Transverse colon (tissue), 4 donors: ENCODE data around the gene HES3. TPM values are rescaled to one million over a fixed set of nuclear protein-coding genes. Genes with fewer than 3 reads are reported as not detected.
"Not testable (repeated sequence)": the region's sequence is repeated elsewhere in the genome, so short reads cannot be mapped to it uniquely, and the experiment has no call there.

Experiments
- DNase-seq: peaks from one replicate; pipeline ENCODE4 v3.0.0-alpha.2; 2019
- H3K27ac ChIP-seq, 4 donors: fragments of 200-600 bp; sonication (generic); 2 replicates each; pipeline ENCODE4 v1.5.1; 2016 to 2018; ENCODE audit warnings: inconsistent platforms in 4 of 4
- H3K27me3 ChIP-seq: fragments of 200-600 bp; sonication (generic); 2 replicates; pipeline ENCODE4 v1.5.1; 2017; ENCODE audit warnings: inconsistent platforms
- H3K36me3 ChIP-seq, 4 donors: fragments of 200-600 bp; sonication (generic); 2 replicates each; pipeline ENCODE4 v1.5.1; 2017 to 2019; ENCODE audit warnings: inconsistent platforms in 4 of 4
- H3K4me1 ChIP-seq, 4 donors: fragments of 200-600 bp; sonication (generic); 2 replicates each; pipeline ENCODE4 v1.5.1; 2017 to 2020; ENCODE audit warnings: inconsistent platforms in 4 of 4
- H3K4me3 ChIP-seq, 4 donors: fragments of 200-600 bp; sonication (generic); 1 replicate in 1 of 4; 2 replicates in 3 of 4; pipeline versions ENCODE4 v1.5.1 to v1.6.1; 2017 to 2019; ENCODE audit warnings: inconsistent platforms in 4 of 4
- H3K9me3 ChIP-seq, 2 donors: fragments of 200-600 bp; sonication (generic); 2 replicates each; pipeline ENCODE4 v1.5.1; 2017 to 2019; ENCODE audit warnings: inconsistent platforms in 2 of 2
- CTCF ChIP-seq, 5 experiments: fragments of 200-600 bp in 3 of 5; fragments of 450-650 bp in 2 of 5; sonication (generic) in 3 of 5; IDR thresholded peaks; 1 replicate in 2 of 5; 2 replicates in 3 of 5; pipeline ENCODE4 v1.5.1; 2016 to 2017; ENCODE audit warnings: antibody characterized with exemption in 5 of 5, inconsistent platforms in 3 of 5, mild to moderate bottlenecking in 2 of 5, moderate library complexity in 1 of 5
- EP300 ChIP-seq: sonication (generic); formaldehyde crosslinking; IDR thresholded peaks from one replicate; pipeline ENCODE4 v1.6.1; 2017; ENCODE audit warnings: antibody characterized with exemption, low read depth
- POLR2A ChIP-seq: fragments of 450-650 bp; IDR thresholded peaks from one replicate; pipeline ENCODE4 v1.6.1; 2016; ENCODE audit warnings: antibody characterized with exemption, mild to moderate bottlenecking, moderate library complexity
- POLR2AphosphoS5 ChIP-seq, 3 donors: sonication (generic); formaldehyde crosslinking; IDR thresholded peaks; one replicate each; pipeline ENCODE4 v1.6.1; 2016; ENCODE audit warnings: antibody characterized with exemption in 3 of 3
- WGBS, 2 donors: methylation state at CpG; one replicate each; pipeline ENCODE4 v1.1.5; 2018; ENCODE audit warnings: low coverage in 1 of 2; 5-methylcytosine and 5-hydroxymethylcytosine counted together
- in situ Hi-C, 4 donors: fragments of 200-750 bp; cut with MboI; loops; one replicate each; pipeline versions ENCODE4 v1.15.0 to v1.15.1; 2017; ENCODE audit warnings: low sequenced_read_pairs in 3 of 4, low pct_ligation_motif_present in 1 of 4, low pct_unique_long_range_greater_than_20kb in 1 of 4
- intact Hi-C: fragments of 100-400 bp; cut with DNase I; formaldehyde crosslinking; loops from one replicate; pipeline ENCODE4 v1.15.1; 2023; ENCODE audit warnings: low total_unique reads
- total RNA-seq, 4 donors: library from RNA; depleted of rRNA; stranded (reverse); fragments of >200 nt; gene quantifications; one replicate each; pipeline ENCODE4 v1.1.0, GENCODE V29; 2016

Gene HES3
- total RNA-seq, 4 donors from 2014 or later: not detected

GRCh38 chr1:6211731-6212130 lies 32.2 kb upstream of the HES3 start:
- WGBS, 2 donors: 92% methylated on average over 16 of the region's 16 CpGs; no CpG with 5 or more reads in 1 of the 2 donors
- intact Hi-C loops: no loop called here
- Histone ChIP-seq H3K36me3 (no peaks in the 10 kb centered on the region), H3K27ac (no peak overlapping the region), H3K4me3 (no peak overlapping the region), H3K27me3 (no peaks in the 10 kb centered on the region), H3K9me3 (no peaks in the 10 kb centered on the region), H3K4me1 (peaks cover 6 to 25% (median 14%) of the 10 kb centered on the region in 4 donors)
- DNase-seq: no peak
- TF ChIP-seq EP300 (no peak), CTCF (IDR thresholded peaks at IDR 0.05) (no peak), POLR2A (no peak), POLR2AphosphoS5 (IDR thresholded peaks at IDR 0.05) (no peak)
- in situ Hi-C loops: no loop called here

GRCh38 chr1:6212193-6212959 lies 31.6 kb upstream of the HES3 start:
- DNase-seq: no peak
- H3K27ac ChIP-seq: no peak overlapping the region
- 80% methylated on average over 20 of the region's 20 CpGs; no CpG with 5 or more reads in 1 of the 2 donors for WGBS, 2 donors
- H3K36me3 ChIP-seq: no peaks in the 10 kb centered on the region
- peaks cover 6 to 18% (median 12%) of the 10 kb centered on the region in 4 donors for H3K4me1 ChIP-seq
- in situ Hi-C loops: no loop called here
- no peak overlapping the region for H3K4me3 ChIP-seq
- H3K27me3 ChIP-seq: no peaks in the 10 kb centered on the region
- no peaks in the 10 kb centered on the region for H3K9me3 ChIP-seq
- intact Hi-C loops: no loop called here
- TF ChIP-seq CTCF (IDR thresholded peaks at IDR 0.05): no peak
- no peak for TF ChIP-seq EP300
- TF ChIP-seq POLR2AphosphoS5 (IDR thresholded peaks at IDR 0.05): no peak
- no peak for TF ChIP-seq POLR2A

DNA sequence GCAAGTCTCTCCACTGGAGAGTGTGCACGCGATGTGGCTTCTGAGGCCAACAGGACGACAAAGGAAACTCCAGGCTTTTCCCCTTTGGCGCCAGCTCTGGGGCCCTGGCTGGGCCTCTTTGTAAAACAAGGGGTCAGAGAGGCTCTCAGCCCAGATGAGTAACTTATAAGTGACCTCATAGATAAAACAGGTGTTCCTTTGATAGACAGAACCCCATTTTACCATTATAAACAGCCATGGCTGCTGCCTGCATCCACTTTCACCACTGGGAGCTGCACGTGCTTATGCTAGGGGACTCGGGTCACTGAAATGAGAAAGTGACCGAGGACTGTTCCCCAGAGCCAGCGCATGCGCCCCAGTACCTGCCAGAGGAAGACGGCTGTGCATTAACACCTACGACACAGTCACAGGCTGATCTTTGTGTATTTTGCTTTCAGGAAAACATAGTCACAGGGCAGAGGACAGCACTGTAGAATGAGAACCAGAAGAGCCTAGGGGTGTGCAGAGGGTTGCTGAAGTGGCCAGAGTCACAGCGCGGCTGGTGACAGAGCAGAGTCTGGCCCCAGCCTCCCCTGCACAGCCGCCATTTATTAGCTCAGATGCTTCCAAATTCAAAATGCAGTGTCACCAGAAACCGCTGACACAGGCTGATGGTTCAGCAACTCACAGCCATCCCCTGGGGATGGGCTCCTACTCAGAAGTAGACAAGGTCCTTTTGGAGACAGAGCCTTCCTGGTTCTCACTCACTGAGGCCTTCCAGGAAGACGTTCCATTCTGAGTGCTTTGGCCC lies 25.4 kb upstream of the HES3 start:
- Histone ChIP-seq H3K27me3 (no peaks in the 10 kb centered on the region), H3K9me3 (no peaks in the 10 kb centered on the region), H3K36me3 (peaks cover 0 to 1% (median under 1%) of the 10 kb centered on the region in 4 donors), H3K4me1 (peaks cover 0 to 5% (median 0%) of the 10 kb centered on the region in 4 donors), H3K4me3 (no peak overlapping the region), H3K27ac (no peak overlapping the region)
- intact Hi-C loops (no loop called here), in situ Hi-C loops (no loop called here)
- no peak for DNase-seq
- WGBS, 2 donors: 67 to 87% methylated on average over 1 to 15 of the region's 16 CpGs
- no peak for TF ChIP-seq EP300
- TF ChIP-seq POLR2A: no peak
- no peak for TF ChIP-seq POLR2AphosphoS5 (IDR thresholded peaks at IDR 0.05)
- TF ChIP-seq CTCF (IDR thresholded peaks at IDR 0.05): no peak

DNA sequence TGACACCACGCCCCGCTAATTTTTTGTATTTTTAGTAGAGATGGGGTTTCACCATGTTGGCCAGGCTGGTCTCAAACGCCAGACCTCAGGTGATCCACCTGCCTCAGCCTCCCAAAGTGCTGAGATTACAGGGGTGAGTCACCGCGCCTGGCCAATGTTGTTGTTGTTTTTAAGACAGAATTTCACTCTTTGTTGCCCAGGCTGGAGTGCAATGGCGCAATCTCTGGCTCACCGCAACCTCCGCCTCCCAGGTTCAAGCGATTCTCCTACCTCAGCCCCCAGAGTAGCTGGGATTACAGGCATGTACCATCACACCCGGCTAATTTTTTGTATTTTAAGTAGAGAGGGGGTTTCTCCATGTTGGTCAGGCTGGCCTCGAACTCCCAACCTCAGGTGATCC lies 24.3 kb upstream of the HES3 start:
- H3K4me1 ChIP-seq, H3K9me3 ChIP-seq, DNase-seq, intact Hi-C loops, H3K27ac ChIP-seq, H3K4me3 ChIP-seq, H3K27me3 ChIP-seq, in situ Hi-C loops: not testable (repeated sequence)
- peaks cover 0 to 12% (median 6%) of the 10 kb centered on the region in 4 donors for H3K36me3 ChIP-seq
- WGBS, 2 donors: 73 to 90% methylated on average over 5 to 11 of the region's 11 CpGs
